MV-4-11 (cell line): Measurements from ENCODE around the gene PRDM16.

ENCODE experiments used
- DNase-seq: peaks from one replicate; lab custom pipeline; 2025; lab: John Stamatoyannopoulos, UW

PRDM16 gene

DNA sequence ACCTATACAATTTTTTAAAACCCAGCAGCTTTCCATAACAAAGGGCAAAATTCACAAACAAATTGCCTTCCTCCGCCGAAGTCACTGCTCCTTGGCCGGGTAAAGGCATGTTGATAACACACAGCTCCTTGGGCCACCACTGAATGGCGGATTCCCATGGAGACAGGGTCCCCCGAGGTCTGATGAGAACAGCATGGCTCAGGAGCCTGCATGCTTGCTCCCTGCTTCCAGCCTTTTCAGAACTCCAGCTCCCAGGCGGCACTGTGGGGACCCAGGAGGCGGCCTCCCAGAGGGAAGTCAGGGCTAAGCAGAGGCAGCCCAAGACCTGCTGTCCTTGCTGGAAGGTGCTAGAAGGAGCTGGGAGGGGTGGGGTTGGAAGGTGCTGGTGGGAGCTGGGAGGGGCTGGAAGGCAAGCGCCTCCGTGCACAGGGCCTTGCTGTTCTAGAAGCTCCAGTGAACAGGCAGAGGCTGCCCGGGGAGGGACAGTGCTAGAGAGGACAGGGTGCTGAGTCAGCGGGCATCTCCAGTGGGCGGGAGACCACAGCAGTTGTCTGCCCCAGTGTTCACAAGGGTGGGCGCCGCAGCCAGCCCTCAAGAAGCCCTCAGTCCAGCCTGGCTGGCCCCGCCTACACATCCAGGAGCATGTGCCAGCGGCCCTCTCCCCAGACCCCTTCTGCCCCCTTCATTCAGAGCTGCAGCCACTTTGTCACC is 35.1 kb downstream of the PRDM16 start:
- no peak for DNase-seq

DNA sequence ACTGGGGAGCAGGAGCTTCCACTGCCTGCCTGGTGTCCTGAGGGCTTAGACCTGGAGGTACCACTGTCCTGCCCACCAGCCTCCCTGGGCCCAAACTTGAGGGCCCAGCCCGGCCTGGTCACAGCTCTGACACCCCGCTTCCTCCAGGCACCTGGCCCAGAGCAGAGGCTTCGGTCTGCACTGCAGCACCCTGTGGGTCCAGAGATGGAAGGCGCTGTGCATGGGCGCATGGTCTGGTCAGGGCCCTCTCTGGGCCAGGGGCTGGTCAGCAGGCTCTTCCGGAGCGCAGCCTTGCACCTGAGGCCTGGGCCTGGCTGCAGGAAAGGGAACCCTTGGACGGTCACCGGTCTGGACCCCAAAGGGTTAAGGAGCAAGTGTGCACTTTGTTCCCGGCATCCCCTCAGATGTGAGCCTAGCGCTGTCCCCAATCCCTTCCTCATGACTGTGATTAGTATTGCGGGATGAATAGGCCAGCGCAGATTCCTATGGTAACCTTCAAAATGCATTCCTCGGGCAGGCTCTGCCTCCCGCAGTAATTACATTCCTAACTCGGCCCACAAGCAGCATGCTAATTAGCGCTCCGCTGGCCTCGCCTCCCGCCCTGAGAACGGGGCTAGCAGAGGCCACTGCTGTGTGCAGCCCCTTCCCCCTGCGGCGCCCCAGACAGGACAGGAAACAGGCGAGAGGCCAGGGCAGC is 36.3 kb downstream of the PRDM16 start:
- DNase-seq: no peak

DNA sequence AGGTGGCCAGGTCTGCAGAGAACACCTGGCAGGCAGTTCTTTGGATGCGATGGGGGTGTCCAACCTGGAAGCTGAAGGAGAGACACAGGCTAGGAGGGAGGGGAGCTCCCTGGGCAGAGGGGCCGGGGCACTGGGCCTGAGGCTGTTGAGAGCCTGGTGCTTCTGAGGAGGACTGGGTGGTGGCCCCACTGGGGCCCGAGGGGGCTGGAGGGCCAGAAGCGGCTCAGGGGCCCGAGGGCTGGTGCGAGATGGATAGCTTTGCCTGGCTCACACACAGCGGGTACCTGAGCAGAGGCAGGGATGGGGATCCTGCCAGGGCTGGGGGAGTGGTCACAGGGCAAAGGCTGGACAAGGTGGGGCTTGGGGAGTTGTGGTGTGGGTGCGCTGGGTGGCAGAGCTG is 37.2 kb downstream of the PRDM16 start:
- DNase-seq: no peak

DNA sequence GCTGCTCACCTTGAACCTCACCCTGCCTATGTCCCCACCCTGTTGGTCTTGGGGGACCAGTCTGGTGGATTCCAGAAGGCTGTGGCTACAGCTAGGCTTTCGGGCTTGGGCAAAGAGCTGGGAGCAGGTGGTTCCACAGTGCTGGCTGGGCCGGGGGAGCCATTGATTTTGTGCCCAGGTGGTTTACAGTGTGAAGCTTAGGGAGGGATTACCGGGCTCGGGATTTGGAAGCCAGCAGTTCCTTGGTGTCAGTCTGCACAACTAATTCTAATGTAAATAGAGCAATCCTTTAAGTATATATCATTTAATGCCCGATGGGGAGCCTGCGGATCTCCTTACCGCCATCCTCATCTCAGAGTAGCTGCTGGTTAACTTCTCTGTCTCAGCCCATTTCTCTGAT is 38.2 kb downstream of the PRDM16 start:
- no peak for DNase-seq

DNA sequence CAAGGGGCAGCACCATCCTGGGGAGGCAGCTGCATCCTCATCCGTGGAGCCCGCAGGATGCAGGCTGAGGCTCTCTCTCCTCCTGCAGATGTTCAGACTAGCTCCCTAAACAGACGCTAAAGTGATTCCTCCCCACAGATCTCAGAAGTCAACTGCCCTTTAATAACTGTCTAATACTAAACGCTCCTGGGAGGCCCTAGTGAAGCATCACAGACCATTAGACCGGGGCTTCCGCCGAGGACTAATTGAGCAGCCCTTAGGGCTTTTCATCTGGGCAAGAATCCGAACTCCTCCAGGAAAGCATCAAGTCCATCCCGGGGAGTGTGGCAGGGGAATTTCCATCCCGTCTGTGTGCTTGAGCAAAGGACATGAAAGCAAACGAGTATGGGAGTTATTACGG is 40.4 kb downstream of the PRDM16 start:
- DNase-seq: no peak

DNA sequence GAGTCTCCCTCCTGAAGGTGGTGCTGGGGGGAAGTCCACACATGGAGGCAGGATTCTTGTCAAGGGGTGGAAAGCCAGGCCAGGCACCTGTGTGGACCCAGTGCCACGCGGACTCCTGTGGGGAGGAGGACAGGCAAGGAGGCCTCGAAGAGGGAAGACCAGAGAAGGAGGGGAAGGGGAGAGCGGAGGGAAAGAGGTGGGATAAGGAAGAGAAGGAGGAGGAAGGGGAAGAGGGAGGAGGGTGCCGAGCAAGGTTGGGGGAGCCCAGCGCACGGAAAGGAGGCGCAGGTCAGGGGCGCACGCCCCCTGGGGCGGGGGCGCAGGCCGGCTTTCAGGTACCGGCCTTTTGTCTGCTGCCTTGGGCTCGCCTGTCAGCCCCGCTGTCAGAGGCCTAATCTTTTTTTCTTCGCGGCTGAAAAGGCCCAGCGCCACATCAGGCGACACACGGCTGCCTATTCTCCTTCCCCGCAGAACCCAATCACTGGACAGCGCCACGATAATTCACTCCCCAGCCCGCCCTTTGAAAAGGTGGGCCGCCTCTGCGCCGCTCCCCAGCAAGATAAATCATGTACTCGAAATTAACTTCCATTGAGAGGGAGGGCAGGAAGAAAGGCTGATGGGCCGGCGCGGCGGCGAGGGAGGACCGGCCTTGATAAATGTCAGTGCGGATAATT is 42.5 kb downstream of the PRDM16 start:
- DNase-seq: no peak

DNA sequence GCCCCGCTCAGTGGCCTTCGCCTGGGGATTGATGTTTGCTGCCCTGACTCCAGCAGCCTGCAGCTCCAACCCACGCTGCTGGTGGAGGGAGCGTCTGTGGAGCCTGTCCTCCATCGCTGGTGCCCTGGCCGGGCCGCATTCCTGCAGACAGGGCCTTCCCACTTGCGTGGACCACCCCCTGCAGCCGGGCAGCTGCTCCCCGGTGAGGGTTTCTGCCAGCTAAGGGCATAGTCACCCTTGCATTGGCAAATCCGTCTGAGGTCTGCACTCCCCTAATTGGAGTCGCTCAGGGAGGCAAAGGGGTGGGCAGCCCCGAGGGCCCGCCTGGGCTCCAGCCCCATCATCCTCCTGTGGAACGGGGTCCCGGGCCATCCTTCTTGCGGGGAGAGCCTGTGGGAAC is 43.5 kb downstream of the PRDM16 start:
- DNase-seq: no peak

DNA sequence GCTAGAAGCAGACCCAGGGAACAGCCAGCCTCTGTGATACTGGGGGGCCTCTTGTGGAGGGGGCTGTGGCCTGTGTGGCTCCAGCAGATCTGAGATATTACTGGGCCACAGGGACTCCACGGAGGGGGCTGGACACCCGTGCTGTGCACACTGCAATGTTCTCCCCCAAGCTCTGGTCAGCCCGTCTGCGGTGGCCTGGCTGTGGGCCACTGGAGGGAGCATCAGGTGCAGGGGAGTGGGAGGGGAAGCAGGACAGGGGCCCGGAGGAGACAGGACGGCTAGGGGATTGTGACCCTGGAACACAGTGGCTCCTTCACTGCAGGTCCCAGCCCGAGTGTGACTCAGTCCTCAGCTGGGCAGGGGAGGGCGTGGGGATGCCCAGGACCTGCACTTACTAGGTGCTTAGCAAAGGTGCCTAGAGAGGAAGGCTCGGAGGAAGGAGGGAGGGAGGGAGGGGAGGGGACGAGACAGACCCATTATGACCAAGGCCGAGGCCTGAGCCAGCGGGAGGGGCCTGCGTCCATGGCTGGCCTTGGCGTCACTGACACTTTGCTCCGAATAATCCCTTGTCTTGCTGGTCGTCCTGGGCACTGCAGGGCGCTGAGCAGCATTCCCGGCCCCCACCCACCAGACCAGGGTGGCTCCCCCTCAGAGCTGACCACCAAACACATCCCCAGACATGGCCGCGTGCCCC is 44.2 kb downstream of the PRDM16 start:
- no peak for DNase-seq

DNA sequence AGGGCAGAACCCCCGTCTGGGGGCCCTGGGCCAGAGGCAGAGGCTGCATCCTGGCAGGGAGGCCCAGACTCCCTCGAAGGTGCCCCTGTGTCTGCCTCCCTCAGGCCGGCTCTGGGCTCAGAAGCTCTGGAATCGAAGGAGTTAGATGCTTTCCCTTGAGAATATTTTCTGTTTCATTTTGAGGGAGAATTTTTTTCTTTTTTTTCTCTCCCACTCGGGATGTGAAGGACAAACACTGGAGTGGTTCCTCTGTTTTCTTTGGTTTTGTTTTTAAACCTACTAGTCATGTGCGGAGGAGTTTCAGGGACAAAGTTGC is 44.7 kb downstream of the PRDM16 start:
- no peak for DNase-seq

DNA sequence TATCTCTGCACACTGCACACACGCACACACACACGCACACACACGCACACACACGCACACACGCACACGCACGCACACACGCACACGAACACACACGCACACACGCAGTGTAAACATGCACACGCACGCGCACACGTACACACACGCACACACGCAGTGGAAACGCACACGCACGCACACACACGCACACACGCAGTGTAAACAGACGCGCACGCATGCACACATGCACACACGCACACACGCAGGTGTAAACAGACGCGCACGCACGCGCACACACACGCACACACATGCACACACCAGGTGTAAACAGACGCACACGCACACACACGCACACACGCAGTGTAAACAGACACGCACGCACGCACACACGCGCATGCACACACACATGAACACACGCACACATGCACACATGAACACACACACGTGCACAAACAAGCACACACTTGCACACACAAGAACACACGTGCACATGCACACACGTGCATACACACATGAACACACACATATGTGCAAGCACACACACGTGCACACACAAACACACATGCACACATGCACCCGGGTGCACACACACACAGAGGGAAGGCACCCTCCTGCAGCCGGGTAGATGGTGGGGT is 45.2 kb downstream of the PRDM16 start:
- DNase-seq: no peak

DNA sequence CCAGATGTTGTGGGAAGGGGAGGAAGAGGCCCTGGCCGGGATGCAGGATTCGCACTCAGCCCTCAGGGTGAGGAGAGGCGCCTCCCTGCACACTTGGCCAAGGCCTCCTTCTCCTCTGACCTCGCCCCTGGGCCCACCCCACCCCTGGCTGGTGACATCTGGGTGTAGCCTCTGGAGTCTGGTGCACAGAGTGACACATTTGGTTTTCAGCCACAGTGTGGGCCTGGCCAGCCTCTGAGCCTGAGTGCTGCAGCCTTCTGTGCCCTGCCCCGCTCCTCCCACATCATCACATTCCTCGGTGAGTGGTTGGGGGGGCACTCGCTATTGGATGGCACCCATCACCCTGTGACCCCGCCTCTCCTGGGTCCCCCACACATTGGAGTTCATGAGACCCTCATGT is 45.8 kb downstream of the PRDM16 start:
- no peak for DNase-seq

DNA sequence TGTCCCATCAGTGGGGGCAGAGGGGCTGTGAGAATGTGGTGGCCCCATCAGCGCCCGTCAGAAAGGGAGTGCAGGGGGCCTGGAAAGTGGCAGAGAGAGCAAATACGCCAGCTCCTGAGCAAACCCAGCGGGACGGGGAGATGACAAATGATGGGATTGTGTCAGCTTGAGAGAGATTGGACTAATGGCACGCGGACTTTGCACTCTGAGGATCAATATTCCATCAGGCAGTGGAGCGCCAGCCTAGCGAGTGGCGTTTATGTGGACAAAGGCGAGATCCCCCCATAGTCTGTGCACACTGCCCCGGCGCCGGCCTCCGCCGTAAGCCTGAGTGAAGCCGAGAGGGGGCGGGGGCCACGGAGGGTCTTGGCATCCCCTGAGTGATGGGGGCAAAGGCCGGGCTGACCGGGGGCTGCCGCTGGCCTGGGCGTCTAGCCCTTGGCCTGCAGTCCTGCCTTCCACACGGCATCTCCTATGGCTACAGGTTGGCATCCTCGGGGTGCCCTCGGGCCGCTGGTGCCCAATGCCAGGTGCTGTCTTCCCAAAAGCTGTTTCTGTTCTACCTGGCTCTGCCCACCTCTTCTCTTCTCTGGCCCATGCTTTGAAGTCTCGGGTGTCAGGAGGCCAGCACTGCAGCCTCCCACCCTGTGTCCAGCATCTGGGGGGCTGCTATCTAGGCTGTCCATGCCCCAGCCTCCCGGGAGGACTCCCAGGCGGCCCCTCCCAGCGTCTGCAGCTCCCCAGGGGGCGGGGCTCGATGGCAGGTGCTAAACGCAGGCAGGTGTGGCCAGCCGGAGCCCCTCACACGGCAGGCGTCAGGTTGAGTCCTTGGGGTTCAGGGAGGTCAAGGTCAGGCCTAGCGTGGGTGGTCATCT is 46.5 kb downstream of the PRDM16 start:
- DNase-seq: no peak

DNA sequence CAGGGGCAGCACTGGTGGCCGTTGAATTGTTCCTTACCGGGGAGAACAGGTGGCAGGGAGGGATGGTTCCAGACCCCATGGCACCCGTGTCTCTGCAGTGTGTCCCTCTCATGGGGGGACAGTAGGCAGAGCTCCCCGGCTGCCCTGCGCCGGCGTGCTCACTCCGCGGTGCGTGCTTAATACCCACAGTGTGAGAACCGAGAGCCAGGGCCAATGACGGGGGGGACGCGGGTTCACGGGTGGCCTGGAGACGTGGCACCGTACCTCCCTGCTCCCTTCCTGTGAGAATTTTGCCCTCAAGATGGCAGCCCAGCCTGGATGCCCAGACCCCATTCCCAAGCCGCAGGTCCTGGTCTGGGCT is 47.1 kb downstream of the PRDM16 start:
- no peak for DNase-seq

DNA sequence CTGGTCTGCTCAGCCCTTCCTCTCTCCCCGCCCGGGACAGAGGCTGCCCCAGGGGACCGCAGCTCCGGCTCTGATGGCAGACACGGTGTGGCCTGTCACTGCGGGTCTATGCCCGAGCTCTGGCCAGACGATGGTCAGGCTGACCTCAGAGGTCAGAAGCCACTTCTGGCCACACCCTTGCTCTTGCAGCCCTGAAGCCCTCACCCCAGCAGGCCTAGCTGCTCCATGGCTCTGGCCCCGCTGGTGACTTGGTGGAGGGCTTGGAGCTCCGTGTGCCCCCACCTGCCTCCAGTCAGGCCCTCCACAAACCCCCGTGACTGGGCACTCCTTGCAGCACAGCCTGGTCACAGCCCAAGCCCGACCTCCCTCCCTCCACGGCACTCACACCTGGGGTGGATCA is 47.6 kb downstream of the PRDM16 start:
- DNase-seq: no peak

DNA sequence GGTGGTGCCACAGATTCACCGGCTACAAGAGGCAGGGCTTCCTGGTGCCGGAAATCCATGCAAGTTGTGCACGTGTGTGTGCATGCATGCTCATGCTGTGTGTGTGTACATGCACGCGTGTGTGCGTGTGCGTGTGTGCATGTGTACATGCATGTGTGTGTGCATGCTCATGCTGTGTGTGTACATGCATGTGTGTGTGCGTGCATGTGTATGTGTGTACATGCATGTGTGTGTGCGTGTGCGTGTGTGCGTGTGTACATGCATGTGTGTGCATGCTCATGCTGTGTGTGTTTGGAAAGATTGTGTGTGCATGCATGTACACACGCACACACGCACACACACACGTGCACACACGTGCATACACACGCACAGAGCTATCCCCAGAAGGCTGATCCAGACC is 48.9 kb downstream of the PRDM16 start:
- DNase-seq: no peak

DNA sequence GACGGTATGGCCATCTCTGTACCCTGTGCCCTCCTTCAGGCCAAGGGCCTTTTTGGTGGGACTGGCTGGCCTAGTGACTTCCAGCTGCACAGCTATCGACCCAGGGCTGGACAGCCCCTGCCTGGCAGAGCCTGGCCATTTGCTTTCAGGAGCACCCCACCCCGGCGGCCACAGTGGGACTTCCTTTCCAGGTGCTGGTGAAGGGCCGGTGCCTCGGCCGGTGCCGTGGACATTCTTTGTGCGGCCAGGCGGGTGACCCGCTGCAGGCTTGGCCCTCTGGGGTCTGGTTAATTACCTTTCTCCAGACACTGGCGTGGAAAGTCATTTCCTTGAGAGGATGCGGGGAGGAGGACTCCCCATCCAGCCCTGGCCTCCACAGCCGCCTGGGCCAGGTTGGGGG is 50.1 kb downstream of the PRDM16 start:
- no peak for DNase-seq

DNA sequence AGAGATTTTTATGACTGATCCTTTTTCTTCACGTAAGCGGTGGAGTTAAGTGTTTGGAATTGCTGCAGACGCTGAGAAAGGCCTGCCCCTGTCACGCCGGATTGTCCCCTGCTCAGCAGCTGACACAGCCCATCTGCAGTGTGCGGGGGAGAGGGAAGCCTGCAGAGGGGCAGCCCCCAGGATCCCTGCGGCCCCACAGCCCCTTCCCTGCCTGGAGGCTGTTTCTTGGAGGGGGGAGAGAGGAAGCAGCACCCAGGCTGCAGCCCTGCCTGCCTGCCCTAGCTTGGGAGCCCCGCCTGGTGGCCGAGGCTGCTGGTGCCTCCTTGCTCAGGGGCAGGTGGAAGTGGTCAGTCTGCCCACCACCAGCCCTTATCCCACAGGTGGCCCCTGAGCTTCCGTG is 50.7 kb downstream of the PRDM16 start:
- no peak for DNase-seq

DNA sequence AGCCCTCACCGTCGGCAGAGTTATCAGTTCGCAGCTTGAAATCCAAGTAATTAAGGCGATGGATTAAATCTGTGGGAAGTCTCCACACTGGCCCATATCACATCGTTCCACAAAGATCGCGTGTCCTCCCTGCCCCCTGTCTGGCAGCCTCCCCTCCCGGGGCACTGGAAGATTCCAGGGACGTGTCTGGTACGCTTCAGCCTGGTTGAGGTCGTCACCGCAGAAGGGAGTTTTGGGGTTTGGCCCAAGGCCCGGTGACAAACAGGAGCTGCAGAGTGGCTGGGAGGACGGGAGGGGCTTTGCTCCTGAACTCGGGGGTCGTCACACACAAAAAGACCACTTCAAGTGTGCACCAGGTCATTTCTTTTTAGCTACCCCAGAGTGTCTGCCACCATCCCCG is 51.1 kb downstream of the PRDM16 start:
- no peak for DNase-seq

DNA sequence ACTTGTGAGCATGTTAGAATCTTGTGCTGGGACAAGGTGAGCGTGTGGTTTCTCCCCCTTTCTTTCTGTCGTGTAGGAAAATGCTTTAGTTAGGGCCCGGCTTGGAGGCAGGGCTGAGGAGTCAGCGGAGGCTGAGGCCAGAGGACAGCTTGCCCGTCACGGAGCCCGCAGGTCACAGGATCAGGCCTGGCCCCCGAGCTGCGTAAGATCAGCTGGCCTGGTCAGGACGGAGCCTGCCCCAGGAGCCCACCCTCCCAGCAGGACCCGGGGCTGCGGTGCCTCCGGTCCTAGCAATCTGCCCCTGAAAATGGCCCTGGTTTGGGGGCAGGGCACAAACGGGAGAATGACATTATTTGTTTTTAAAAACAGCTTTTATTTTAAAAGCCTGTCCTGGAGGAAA is 52.0 kb downstream of the PRDM16 start:
- DNase-seq: no peak

DNA sequence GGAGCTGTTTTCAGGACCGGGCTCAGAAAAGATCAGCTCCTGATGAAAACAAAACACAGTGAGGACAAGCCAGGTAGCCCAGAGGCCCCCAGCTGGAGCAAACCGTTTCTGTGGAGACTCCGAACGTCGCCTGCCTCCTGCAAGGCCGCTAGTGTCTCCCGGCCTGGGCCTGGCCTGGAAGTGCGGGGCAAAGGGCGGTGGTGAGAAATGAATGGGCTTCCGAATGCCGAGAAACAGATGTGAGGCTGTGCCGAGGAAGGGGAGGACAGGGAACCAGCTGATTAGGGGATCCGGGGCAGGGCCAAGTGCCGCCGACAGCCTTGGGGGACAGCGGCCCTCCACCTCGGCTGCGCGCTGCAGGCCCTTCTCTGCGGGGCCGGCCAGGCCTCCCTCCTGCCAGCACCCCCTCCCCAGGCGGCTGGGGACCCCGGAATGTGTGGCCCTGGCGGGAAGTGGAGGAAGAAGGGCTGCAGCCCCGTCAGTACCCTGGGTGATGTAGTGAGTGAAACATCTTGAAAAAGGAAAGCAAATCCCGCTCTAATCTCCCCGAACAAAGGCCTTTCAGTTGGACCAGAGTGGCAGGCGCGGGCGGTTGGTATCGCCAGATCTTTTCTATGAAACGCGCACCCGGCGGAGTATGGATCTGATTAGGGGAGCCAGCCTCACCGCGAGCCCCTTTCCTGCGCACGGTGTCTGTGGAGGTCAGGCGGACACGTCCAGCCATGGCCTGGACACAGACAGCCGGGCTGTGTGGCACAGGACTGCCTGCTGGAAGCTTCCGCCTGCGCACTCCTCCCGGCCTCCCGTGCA is 52.6 kb downstream of the PRDM16 start:
- DNase-seq: no peak

DNA sequence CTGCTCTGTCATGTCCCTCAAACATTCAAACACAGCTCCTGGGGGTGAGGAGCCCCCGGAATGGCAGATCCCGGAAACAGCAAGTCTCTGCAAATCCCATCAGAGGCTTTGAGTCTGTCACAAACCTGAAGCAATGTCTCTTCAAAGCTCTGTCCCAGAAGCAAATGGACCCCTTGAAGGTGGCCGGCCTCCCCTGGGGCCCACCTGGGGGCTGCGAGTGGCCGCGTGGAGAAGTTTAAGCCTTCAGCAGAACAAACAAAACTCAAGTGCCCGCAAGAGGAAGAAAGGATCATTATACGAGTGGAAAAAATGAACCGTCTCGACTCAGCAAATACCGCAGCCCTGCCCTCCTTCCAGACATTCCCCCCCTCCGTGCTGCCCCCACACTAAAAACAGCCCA is 53.3 kb downstream of the PRDM16 start:
- no peak for DNase-seq
